Stomach (tissue), 4 donors: Measurements from ENCODE around the gene TC2N.

Source experiments
- EP300 ChIP-seq: sonication (generic); formaldehyde crosslinking; IDR thresholded peaks from one replicate; pipeline ENCODE4 v1.6.1; 2017; ENCODE audit warnings: antibody characterized with exemption
- POLR2A ChIP-seq, 4 donors: fragments of 450-650 bp; IDR thresholded peaks; one replicate each; pipeline ENCODE4 v1.6.1; 2016; ENCODE audit warnings: antibody characterized with exemption in 4 of 4, control low read depth in 2 of 4, mild to moderate bottlenecking in 1 of 4, moderate library complexity in 1 of 4
- POLR2AphosphoS5 ChIP-seq, 3 donors: sonication (generic); formaldehyde crosslinking; IDR thresholded peaks; one replicate each; pipeline ENCODE4 v1.6.1; 2016; ENCODE audit warnings: antibody characterized with exemption in 3 of 3
- TF ChIP-seq, protein P1 (sequence below), 7 experiments: fragments of 450-650 bp in 4 of 7; fragments of 200-600 bp in 3 of 7; sonication (generic) in 3 of 7; IDR thresholded peaks; one replicate each; pipeline ENCODE4 v1.5.1; 2016 to 2019; ENCODE audit warnings: antibody characterized with exemption in 7 of 7, control low read depth in 2 of 7, mild to moderate bottlenecking in 1 of 7

DNA sequence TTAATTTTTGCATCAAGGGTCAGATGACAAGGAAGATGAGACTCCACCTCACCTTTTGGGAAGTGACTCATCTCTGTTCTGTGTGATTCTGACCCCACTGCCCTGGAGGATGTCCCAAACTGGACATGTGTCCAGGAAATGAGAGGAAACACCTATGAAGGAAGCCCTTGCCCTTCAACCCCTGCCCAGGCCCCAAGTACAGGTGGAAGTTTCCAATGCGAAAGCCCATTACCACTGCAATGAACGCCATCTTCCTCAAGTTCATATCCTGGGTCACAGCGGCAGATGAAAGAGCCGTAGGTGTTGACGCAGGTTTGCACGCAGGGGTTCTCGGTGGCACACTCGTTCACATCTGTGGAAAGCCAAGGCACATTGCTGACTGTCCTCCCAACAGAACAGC, 19.6 kb upstream of the TC2N start:
- TF ChIP-seq, protein P1, sequence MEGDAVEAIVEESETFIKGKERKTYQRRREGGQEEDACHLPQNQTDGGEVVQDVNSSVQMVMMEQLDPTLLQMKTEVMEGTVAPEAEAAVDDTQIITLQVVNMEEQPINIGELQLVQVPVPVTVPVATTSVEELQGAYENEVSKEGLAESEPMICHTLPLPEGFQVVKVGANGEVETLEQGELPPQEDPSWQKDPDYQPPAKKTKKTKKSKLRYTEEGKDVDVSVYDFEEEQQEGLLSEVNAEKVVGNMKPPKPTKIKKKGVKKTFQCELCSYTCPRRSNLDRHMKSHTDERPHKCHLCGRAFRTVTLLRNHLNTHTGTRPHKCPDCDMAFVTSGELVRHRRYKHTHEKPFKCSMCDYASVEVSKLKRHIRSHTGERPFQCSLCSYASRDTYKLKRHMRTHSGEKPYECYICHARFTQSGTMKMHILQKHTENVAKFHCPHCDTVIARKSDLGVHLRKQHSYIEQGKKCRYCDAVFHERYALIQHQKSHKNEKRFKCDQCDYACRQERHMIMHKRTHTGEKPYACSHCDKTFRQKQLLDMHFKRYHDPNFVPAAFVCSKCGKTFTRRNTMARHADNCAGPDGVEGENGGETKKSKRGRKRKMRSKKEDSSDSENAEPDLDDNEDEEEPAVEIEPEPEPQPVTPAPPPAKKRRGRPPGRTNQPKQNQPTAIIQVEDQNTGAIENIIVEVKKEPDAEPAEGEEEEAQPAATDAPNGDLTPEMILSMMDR (IDR thresholded peaks at IDR 0.05) = no peak
- TF ChIP-seq EP300 (no peak), POLR2A (IDR thresholded peaks at IDR 0.05) (no peak), POLR2AphosphoS5 (IDR thresholded peaks at IDR 0.05) (no peak)
